GM12891 (cell line): ENCODE data around the gene ZNF343.

Experiments
- PAX5 ChIP-seq: IDR thresholded peaks from 2 replicates; pipeline ENCODE4 v1.6.1; 2011; ENCODE audit warnings: low read length, moderate library complexity, mild to moderate bottlenecking; ENCODE audit not compliant: insufficient read depth, severe bottlenecking
- POLR2A ChIP-seq: IDR thresholded peaks from 2 replicates; pipeline ENCODE4 v1.6.1; 2011; ENCODE audit warnings: low read depth, low read length, control low read depth
- POLR2AphosphoS5 ChIP-seq: IDR thresholded peaks from 2 replicates; pipeline ENCODE4 v1.6.1; 2011; ENCODE audit warnings: low read depth, low read length, control low read depth
- POU2F2 ChIP-seq: IDR thresholded peaks from 2 replicates; pipeline ENCODE4 v1.6.1; 2011; ENCODE audit warnings: low read depth, mild to moderate bottlenecking, control low read depth, low read length, moderate library complexity
- SPI1 ChIP-seq: IDR thresholded peaks from 2 replicates; pipeline ENCODE4 v1.6.1; 2011; ENCODE audit warnings: low read depth, low read length, control low read depth

DNA sequence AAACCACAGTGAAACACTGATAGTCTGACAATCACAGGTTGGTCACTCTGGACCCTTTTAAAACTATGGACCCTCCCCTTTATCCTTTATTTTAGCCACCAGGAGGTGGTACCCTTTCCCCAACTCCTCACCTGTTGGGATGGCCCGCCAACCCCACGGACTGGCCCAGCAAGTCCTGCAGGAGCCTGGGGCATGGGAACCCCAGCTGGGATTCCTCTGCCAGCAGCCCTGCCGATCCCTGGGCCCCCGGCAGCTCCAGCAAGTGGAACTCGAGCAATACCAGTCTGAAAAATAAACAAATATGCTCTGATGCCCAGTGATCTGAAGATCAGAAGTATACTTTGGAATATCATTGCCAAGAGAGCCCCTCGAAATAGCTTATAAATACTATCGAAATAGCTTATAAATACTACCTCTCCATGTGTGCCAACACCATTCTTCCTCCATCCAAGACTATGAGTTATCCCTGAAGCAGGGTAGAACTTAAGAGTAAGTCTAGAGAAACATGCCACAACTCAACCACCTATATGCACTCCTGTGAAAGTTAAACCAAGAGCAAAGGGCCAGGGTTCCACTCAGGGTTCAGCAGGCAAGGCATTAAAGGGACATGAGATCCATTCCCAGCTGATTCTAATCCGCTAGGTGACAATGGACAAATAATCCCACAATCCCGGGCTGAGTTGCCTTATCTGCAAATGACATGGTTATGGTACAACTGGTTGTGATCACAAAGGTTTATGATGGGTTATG lies 44.9 kb downstream of the ZNF343 start:
- TF ChIP-seq POLR2AphosphoS5 = no peak
- no peak for TF ChIP-seq POLR2A
- no peak for TF ChIP-seq POU2F2
- no peak for TF ChIP-seq SPI1
- TF ChIP-seq PAX5 = no peak
